Measurements from ENCODE around the gene CFAP77. TPM values are rescaled to one million over a fixed set of nuclear protein-coding genes. Genes with fewer than 3 reads are reported as not detected.

CFAP77 gene
- polyA plus RNA-seq, 3 donors = not detected

- no peak overlapping the region for H3K4me3 ChIP-seq (replicated peaks in 1 of 3; ENCODE audit: low read depth in 2 of 3, low read length in 3 of 3)
- no peak for DNase-seq
Measured at GRCh38 chr9:132555528-132555927, 145.5 kb downstream of the CFAP77 start.

GRCh38 chr9:132556235-132556634 lies 146.2 kb downstream of the CFAP77 start:
- Mint-ChIP-seq H3K27me3 (ENCODE audit: low read depth in 3 of 3) (peaks cover 18 to 32% (median 25%) of the 10 kb centered on the region in 3 donors), H3K27ac (no peak overlapping the region), H3K4me1 (no peaks in the 10 kb centered on the region), H3K4me3 (no peak overlapping the region), H3K9me3 (peaks cover 0 to 6% (median 3%) of the 10 kb centered on the region in 7 donors), H3K36me3 (no peaks in the 10 kb centered on the region)
- no peaks in the 10 kb centered on the region for H4K20me1 ChIP-seq (ENCODE audit: insufficient read depth, low read length)
- no peaks in the 10 kb centered on the region for H3K9me3 ChIP-seq (replicated peaks in 1 of 2; ENCODE audit: control insufficient read depth in 1 of 2, insufficient read depth in 1 of 2, low read length in 2 of 2)
- H3K4me3 ChIP-seq (replicated peaks in 1 of 3; ENCODE audit: low read depth in 2 of 3, low read length in 3 of 3) = no peak overlapping the region
- no peak for TF ChIP-seq CTCF (IDR thresholded peaks at IDR 0.05)
- no peaks in the 10 kb centered on the region for H3K79me2 ChIP-seq (ENCODE audit: insufficient read depth, low read length)
- 88% methylated on average over 1 of the region's 6 CpGs for WGBS (ENCODE audit: insufficient coverage)
- H3K27me3 ChIP-seq (ENCODE audit: control insufficient read depth in 2 of 2, insufficient read depth in 2 of 2, low read length in 2 of 2) = peaks cover 0 to 8% of the 10 kb centered on the region in 2 donors
- DNase-seq = no peak
- H3K4me2 ChIP-seq (replicated peaks; ENCODE audit: extremely low read depth, low read length, poor library complexity, severe bottlenecking) = no peak overlapping the region
- H3K27ac ChIP-seq (ENCODE audit: low read depth in 1 of 2, low read length in 2 of 2) = no peak overlapping the region
- no peak overlapping the region for H3K9ac ChIP-seq (ENCODE audit: insufficient read depth, low read length, poor library complexity, severe bottlenecking)
- no peak overlapping the region for H2AFZ ChIP-seq (ENCODE audit: insufficient read depth, low read depth, low read length, poor library complexity, severe bottlenecking)
- intact Hi-C loops (cut with micrococcal nuclease) = no loop called here
- H3K36me3 ChIP-seq (replicated peaks in 1 of 2; ENCODE audit: control insufficient read depth in 1 of 2, insufficient read depth in 2 of 2, low read length in 2 of 2) = no peaks in the 10 kb centered on the region
- H3K4me1 ChIP-seq (ENCODE audit: control insufficient read depth in 1 of 2, insufficient read depth in 2 of 2, low read length in 2 of 2) = no peaks in the 10 kb centered on the region

More at GRCh38 chr9:132555528-132555927, 145.5 kb downstream of the CFAP77 start:
- Histone ChIP-seq H3K9me3 (replicated peaks in 1 of 2; ENCODE audit: control insufficient read depth in 1 of 2, insufficient read depth in 1 of 2, low read length in 2 of 2) (no peaks in the 10 kb centered on the region), H3K27ac (ENCODE audit: low read depth in 1 of 2, low read length in 2 of 2) (no peak overlapping the region), H3K9ac (ENCODE audit: insufficient read depth, low read length, poor library complexity, severe bottlenecking) (no peak overlapping the region), H3K4me1 (ENCODE audit: control insufficient read depth in 1 of 2, insufficient read depth in 2 of 2, low read length in 2 of 2) (no peaks in the 10 kb centered on the region), H2AFZ (ENCODE audit: insufficient read depth, low read depth, low read length, poor library complexity, severe bottlenecking) (no peak overlapping the region), H3K79me2 (ENCODE audit: insufficient read depth, low read length) (no peaks in the 10 kb centered on the region), H4K20me1 (ENCODE audit: insufficient read depth, low read length) (no peaks in the 10 kb centered on the region), H3K27me3 (ENCODE audit: control insufficient read depth in 2 of 2, insufficient read depth in 2 of 2, low read length in 2 of 2) (peaks cover 0 to 3% of the 10 kb centered on the region in 2 donors), H3K4me2 (replicated peaks; ENCODE audit: extremely low read depth, low read length, poor library complexity, severe bottlenecking) (no peak overlapping the region), H3K36me3 (replicated peaks in 1 of 2; ENCODE audit: control insufficient read depth in 1 of 2, insufficient read depth in 2 of 2, low read length in 2 of 2) (no peaks in the 10 kb centered on the region)
- H3K9me3 Mint-ChIP-seq = peaks cover 0 to 6% (median 3%) of the 10 kb centered on the region in 7 donors
- H3K27ac Mint-ChIP-seq = no peak overlapping the region
- no peaks in the 10 kb centered on the region for H3K4me1 Mint-ChIP-seq
- intact Hi-C loops (cut with micrococcal nuclease) = no loop called here
- no peaks in the 10 kb centered on the region for H3K36me3 Mint-ChIP-seq
- no peak for TF ChIP-seq CTCF (IDR thresholded peaks at IDR 0.05)
- no CpG with 5 or more reads among the region's 8 CpGs for WGBS (ENCODE audit: insufficient coverage)
- peaks cover 15 to 25% (median 19%) of the 10 kb centered on the region in 3 donors for H3K27me3 Mint-ChIP-seq (ENCODE audit: low read depth in 3 of 3)
- H3K4me3 Mint-ChIP-seq = no peak overlapping the region
